GM18498 (cell line): ENCODE data around the gene IPO4.

ENCODE experiments used
- ATAC-seq: cut with Tn5 transposase; IDR thresholded peaks from one replicate; pipeline ENCODE4 v1.9.1; 2021; ENCODE audit warnings: mild to moderate bottlenecking, moderate library complexity; ENCODE audit not compliant: unreplicated experiment

IPO4 gene

GRCh38 chr14:24135834-24136683 is 52.6 kb downstream of the IPO4 start, which contains the start of gene PSME1:
Gene PSME1, plus strand, starts transcription at chr14:24136194. Its CDS starts 69 bp downstream, at chr14:24136263.
- ATAC-seq: peak; percentile 90

GRCh38 chr14:24135584-24135833 is 53.1 kb downstream of the IPO4 start:
- ATAC-seq: peak; percentile 10

GRCh38 chr14:24133735-24134134 is 54.9 kb downstream of the IPO4 start:
- ATAC-seq: no peak

GRCh38 chr14:24132976-24133375 is 55.6 kb downstream of the IPO4 start:
- ATAC-seq: no peak

- no peak for ATAC-seq
Observed at GRCh38 chr14:24132061-24132685, 56.4 kb downstream of the IPO4 start.

GRCh38 chr14:24131549-24131966 is 57.1 kb downstream of the IPO4 start:
- ATAC-seq: no peak

- ATAC-seq: no peak
Observed at GRCh38 chr14:24130717-24131548, 57.7 kb downstream of the IPO4 start.

GRCh38 chr14:24130380-24130716 is 58.3 kb downstream of the IPO4 start, which contains the start of gene FITM1:
Gene FITM1, plus strand, starts transcription at chr14:24130659. Its CDS starts 905 bp downstream, at chr14:24131564.
- ATAC-seq: no peak
